IMR-90 (cell line): ENCODE measurements around the gene ERC2. TPM values are rescaled to one million over a fixed set of nuclear protein-coding genes. Genes with fewer than 3 reads are reported as not detected.
A peak's percentile ranks its signal among the peaks of the same experiment; 100 is the strongest.

Source experiments
- ATAC-seq: fragments of 200-7000 bp; cut with Tn5 transposase; 2 replicates; pipeline ENCODE4 v1.9.1; 2020; ENCODE audit warnings: low read depth, mild to moderate bottlenecking, moderate library complexity
- BruUV-seq: library from RNA; stranded (reverse); fragments of 400-500 nt; replicated peaks from 2 replicates; lab custom pipeline; 2021; lab: Mats Ljungman, UMichigan
- CTCF ChIA-PET: fragments of 300-600 bp; formaldehyde crosslinking; extraction: SDS; loops from one replicate; lab custom pipeline; 2021; ENCODE audit warnings: antibody characterized with exemption; lab: Yijun Ruan, JAX
- POLR2A ChIA-PET: fragments of 300-600 bp; sonication (Branson Sonifier 250); formaldehyde crosslinking; loops from one replicate; lab custom pipeline; 2022; ENCODE audit warnings: antibody characterized with exemption; ENCODE audit not compliant: unreplicated experiment; lab: Charles Lee
- DNase-seq: peaks from one replicate; pipeline ENCODE4 v3.0.0; 2013
- H2AFZ ChIP-seq: replicated peaks from 2 replicates; pipeline ENCODE3; 2013; ENCODE audit warnings: low read length, mild to moderate bottlenecking; ENCODE audit not compliant: poor library complexity
- H2AK5ac ChIP-seq: 2 replicates; pipeline ENCODE4 v1.6.1; 2013; ENCODE audit warnings: low read depth, low read length, inconsistent platforms
- H2AK9ac ChIP-seq: replicated peaks from 2 replicates; pipeline ENCODE3; 2013; ENCODE audit warnings: mild to moderate bottlenecking, low read depth, low read length, moderate library complexity; ENCODE audit not compliant: poor library complexity
- H2BK120ac ChIP-seq: 2 replicates; pipeline ENCODE4 v1.6.1; 2013; ENCODE audit warnings: low read depth, low read length, inconsistent platforms
- H2BK15ac ChIP-seq: 3 replicates; pipeline ENCODE4 v1.6.1; 2013; ENCODE audit warnings: low read depth, low read length, inconsistent platforms
- H2BK20ac ChIP-seq: 2 replicates; pipeline ENCODE4 v1.6.1; 2013; ENCODE audit warnings: low read depth, mild to moderate bottlenecking, inconsistent platforms, low read length, moderate library complexity
- H2BK5ac ChIP-seq: 2 replicates; pipeline ENCODE4 v1.6.1; 2013; ENCODE audit warnings: mild to moderate bottlenecking, low read depth, low read length, inconsistent platforms; ENCODE audit not compliant: poor library complexity, severe bottlenecking
- H3K14ac ChIP-seq: replicated peaks from 2 replicates; pipeline ENCODE4 v1.6.1; 2013; ENCODE audit warnings: low read depth, low read length, inconsistent platforms
- H3K18ac ChIP-seq: 2 replicates; pipeline ENCODE4 v1.6.1; 2013; ENCODE audit warnings: low read depth, low read length, control low read depth
- H3K23ac ChIP-seq: 2 replicates; pipeline ENCODE4 v1.6.1; 2013; ENCODE audit warnings: low read depth, low read length, inconsistent platforms
- H3K27ac ChIP-seq: 2 replicates; pipeline ENCODE4 v1.5.1; 2013; ENCODE audit warnings: mild to moderate bottlenecking, control low read depth, low read length; ENCODE audit not compliant: insufficient read depth
- H3K27me3 ChIP-seq: 2 replicates; pipeline ENCODE4 v1.6.1; 2013; ENCODE audit warnings: low read length; ENCODE audit not compliant: control insufficient read depth, insufficient read depth
- H3K36me3 ChIP-seq: 2 replicates; pipeline ENCODE4 v1.6.1; 2013; ENCODE audit warnings: low read length, mixed read lengths; ENCODE audit not compliant: control insufficient read depth, insufficient read depth
- H3K4ac ChIP-seq: 2 replicates; pipeline ENCODE4 v1.6.1; 2013; ENCODE audit warnings: low read depth, low read length, inconsistent platforms
- H3K4me1 ChIP-seq: 2 replicates; pipeline ENCODE4 v1.6.1; 2013; ENCODE audit warnings: low read length, mixed read lengths; ENCODE audit not compliant: control insufficient read depth, insufficient read depth
- H3K4me2 ChIP-seq: 2 replicates; pipeline ENCODE4 v1.6.1; 2013; ENCODE audit warnings: low read depth, mild to moderate bottlenecking, control low read depth, low read length, moderate library complexity
- H3K4me3 ChIP-seq: 2 replicates; pipeline ENCODE4 v1.5.1; 2013; ENCODE audit warnings: low read depth, mild to moderate bottlenecking, control low read depth, low read length, moderate library complexity; ENCODE audit not compliant: insufficient read depth
- H3K56ac ChIP-seq: 2 replicates; pipeline ENCODE4 v1.6.1; 2013; ENCODE audit warnings: low read length, inconsistent platforms; ENCODE audit not compliant: insufficient read depth; ENCODE audit errors: extremely low read depth
- H3K79me1 ChIP-seq, 2 experiments: 2 replicates each; pipeline ENCODE4 v1.6.1; 2013; ENCODE audit warnings: low read length in 2 of 2, inconsistent platforms in 1 of 2, low read depth in 1 of 2
- H3K9ac ChIP-seq: 2 replicates; pipeline ENCODE4 v1.6.1; 2013; ENCODE audit warnings: low read depth, low read length, control low read depth
- H3K9me1 ChIP-seq: 2 replicates; pipeline ENCODE4 v1.6.1; 2013; ENCODE audit warnings: low read length, inconsistent platforms; ENCODE audit not compliant: insufficient read depth
- H3K9me3 ChIP-seq: 2 replicates; pipeline ENCODE4 v1.6.1; 2013; ENCODE audit warnings: low read length; ENCODE audit not compliant: control insufficient read depth, insufficient read depth
- H4K20me1 ChIP-seq: 2 replicates; pipeline ENCODE4 v1.6.1; 2013; ENCODE audit warnings: low read length, inconsistent platforms; ENCODE audit not compliant: insufficient read depth
- H4K5ac ChIP-seq: 2 replicates; pipeline ENCODE4 v1.6.1; 2013; ENCODE audit warnings: mild to moderate bottlenecking, low read depth, low read length, control low read depth
- H4K8ac ChIP-seq, 2 experiments: 2 replicates each; pipeline ENCODE4 v1.6.1; 2013; ENCODE audit warnings: low read depth in 2 of 2, low read length in 2 of 2, control low read depth in 1 of 2, inconsistent platforms in 1 of 2
- H4K91ac ChIP-seq: 2 replicates; pipeline ENCODE4 v1.6.1; 2013; ENCODE audit warnings: low read depth, low read length, inconsistent platforms; ENCODE audit not compliant: insufficient read depth
- BHLHE40 ChIP-seq: fragments of 150-350 bp; IDR thresholded peaks from 2 replicates; pipeline ENCODE4 v1.6.1; 2016; ENCODE audit warnings: mild to moderate bottlenecking, low read depth, low read length
- CEBPB ChIP-seq: IDR thresholded peaks from 2 replicates; pipeline ENCODE4 v1.6.1; 2012; ENCODE audit warnings: low read depth, low read length, improper control_type of control experiment
- WGBS, 2 experiments: methylation state at CpG; one replicate each; pipeline versions ENCODE4 v1.1.5 to v1.1.7; 2013; ENCODE audit warnings: missing lambda C conversion rate in 2 of 2; ENCODE audit not compliant: insufficient read length in 1 of 2; ENCODE audit errors: extremely low coverage in 2 of 2; 5-methylcytosine and 5-hydroxymethylcytosine counted together
- dilution Hi-C: fragments of 300-500 bp; cut with HindIII; formaldehyde crosslinking; loops from one replicate; pipeline ENCODE4 v1.14.3; 2018; ENCODE audit warnings: low sequenced_read_pairs; ENCODE audit not compliant: unreplicated experiment
- in situ Hi-C: fragments of 300-500 bp; cut with MboI; formaldehyde crosslinking; loops from 3 replicates; pipeline ENCODE4 v1.14.3; 2019; ENCODE audit warnings: low sequenced_read_pairs, inconsistent platforms, mixed read lengths
- intact Hi-C: fragments of 100-400 bp; cut with micrococcal nuclease; formaldehyde crosslinking; loops from 2 replicates; pipeline ENCODE4 v1.10.0; 2022
- polyA plus RNA-seq, 3 experiments: library from polyadenylated mRNA; depleted of rRNA; stranded (reverse); fragments of >200 nt; gene quantifications; 2 replicates each; pipeline ENCODE4 v1.2.3, GENCODE V29; 2012; ENCODE audit warnings: low replicate concordance in 1 of 3
- total RNA-seq: library from RNA; depleted of rRNA; stranded (reverse); fragments of >200 nt; gene quantifications from 2 replicates; pipeline ENCODE4 v1.2.3, GENCODE V29; 2012

Gene ERC2
- total and polyA plus RNA-seq, 2 of the 4 experiments (the other 2 are of a cell fraction), result 0.17 to 0.18 TPM

DNA sequence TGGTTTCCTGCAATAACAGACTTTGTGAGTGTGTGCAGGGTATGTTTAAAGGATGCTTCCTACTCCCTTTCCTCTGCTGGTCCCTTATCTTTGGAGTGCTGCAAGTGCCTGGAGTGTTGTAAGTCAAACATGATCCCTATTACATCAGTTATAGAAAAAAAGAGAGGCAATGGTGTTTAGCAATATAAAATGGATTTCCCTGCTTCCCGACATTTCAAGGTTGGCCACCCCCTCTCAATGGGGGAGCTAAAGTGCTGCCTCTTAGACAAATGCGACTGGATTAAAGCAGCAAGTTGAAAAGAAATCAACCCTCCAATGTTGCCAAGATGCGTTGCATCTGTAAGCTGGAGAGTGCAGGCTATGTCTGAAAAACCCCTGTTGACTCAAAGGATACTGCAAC lies 778.1 kb downstream of the ERC2 start:
- no peaks in the 10 kb centered on the region for H4K20me1 ChIP-seq
- H2BK15ac ChIP-seq, result 0 out of 3 replicates have a peak overlapping the region, but pooled peaks have one; percentile 61
- no peaks in the 10 kb centered on the region for H3K79me1 ChIP-seq
- no peak overlapping the region for H4K8ac ChIP-seq
- DNase-seq (peak; percentile 40), ATAC-seq (no peak)
- H3K4ac ChIP-seq, result no peak overlapping the region
- H3K27me3 ChIP-seq, result no peaks in the 10 kb centered on the region
- no peak overlapping the region for H3K56ac ChIP-seq
- dilution Hi-C loops, result no loop called here
- peaks cover 11% of the 10 kb centered on the region for H3K9me1 ChIP-seq
- no peak overlapping the region for H3K18ac ChIP-seq
- no peak overlapping the region for H4K5ac ChIP-seq
- no peak overlapping the region for H3K9ac ChIP-seq
- no peak overlapping the region for H3K4me3 ChIP-seq
- no peak overlapping the region for H3K27ac ChIP-seq
- CTCF ChIA-PET, result no interaction called here
- H2BK20ac ChIP-seq, result no peak overlapping the region; the same call in 1 of the 2 replicates
- no peaks in the 10 kb centered on the region for H3K9me3 ChIP-seq
- intact Hi-C loops, result no loop called here
- no peak for TF ChIP-seq BHLHE40
- TF ChIP-seq CEBPB, result 0 out of 2 replicates have a peak, but pooled peaks have one; percentile 4
- no peak overlapping the region for H2AK5ac ChIP-seq
- H3K14ac ChIP-seq, result no peak overlapping the region
- H2BK120ac ChIP-seq, result no peak overlapping the region
- H2AFZ ChIP-seq, result no peak overlapping the region
- H2AK9ac ChIP-seq, result no peak overlapping the region
- WGBS, 2 experiments, result no CpG with 5 or more reads among the region's 3 CpGs
- no peak overlapping the region for H2BK5ac ChIP-seq
- no TSS peak for BruUV-seq
- no peak overlapping the region for H3K4me2 ChIP-seq
- no peaks in the 10 kb centered on the region for H3K36me3 ChIP-seq
- POLR2A ChIA-PET, result no interaction called here
- H3K4me1 ChIP-seq, result peaks cover 12% of the 10 kb centered on the region
- no peak overlapping the region for H3K23ac ChIP-seq
- in situ Hi-C loops, result no loop called here
- no peak overlapping the region for H4K91ac ChIP-seq
